ENCODE data around the gene LRCH2. TPM values are rescaled to one million over a fixed set of nuclear protein-coding genes. Genes with fewer than 3 reads are reported as not detected.

The LRCH2 gene
- total and polyA plus RNA-seq, 4 donors, result 1.1 to 15.1 (median 2.9) TPM

- H3K27me3 ChIP-seq (ENCODE audit: control insufficient read depth in 3 of 3, insufficient read depth in 3 of 3, low read length in 2 of 3), result peaks cover 0 to 28% (median 7%) of the 10 kb centered on the region in 3 donors
- H3K27ac ChIP-seq (ENCODE audit: low read depth in 1 of 2, low read length in 1 of 2), result no peak overlapping the region
- DNase-seq (no peak), ATAC-seq (ENCODE audit: insufficient read depth, low FRiP score) (no peak)
- H3K9me3 ChIP-seq (ENCODE audit: control insufficient read depth in 4 of 4, insufficient read depth in 3 of 4, low read length in 3 of 4), result no peaks in the 10 kb centered on the region
- no peak overlapping the region for H3K4me3 ChIP-seq
- TF ChIP-seq, protein P1, sequence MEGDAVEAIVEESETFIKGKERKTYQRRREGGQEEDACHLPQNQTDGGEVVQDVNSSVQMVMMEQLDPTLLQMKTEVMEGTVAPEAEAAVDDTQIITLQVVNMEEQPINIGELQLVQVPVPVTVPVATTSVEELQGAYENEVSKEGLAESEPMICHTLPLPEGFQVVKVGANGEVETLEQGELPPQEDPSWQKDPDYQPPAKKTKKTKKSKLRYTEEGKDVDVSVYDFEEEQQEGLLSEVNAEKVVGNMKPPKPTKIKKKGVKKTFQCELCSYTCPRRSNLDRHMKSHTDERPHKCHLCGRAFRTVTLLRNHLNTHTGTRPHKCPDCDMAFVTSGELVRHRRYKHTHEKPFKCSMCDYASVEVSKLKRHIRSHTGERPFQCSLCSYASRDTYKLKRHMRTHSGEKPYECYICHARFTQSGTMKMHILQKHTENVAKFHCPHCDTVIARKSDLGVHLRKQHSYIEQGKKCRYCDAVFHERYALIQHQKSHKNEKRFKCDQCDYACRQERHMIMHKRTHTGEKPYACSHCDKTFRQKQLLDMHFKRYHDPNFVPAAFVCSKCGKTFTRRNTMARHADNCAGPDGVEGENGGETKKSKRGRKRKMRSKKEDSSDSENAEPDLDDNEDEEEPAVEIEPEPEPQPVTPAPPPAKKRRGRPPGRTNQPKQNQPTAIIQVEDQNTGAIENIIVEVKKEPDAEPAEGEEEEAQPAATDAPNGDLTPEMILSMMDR (IDR thresholded peaks at IDR 0.05; ENCODE audit: control extremely low read depth, extremely low read depth), result no peak
- no peaks in the 10 kb centered on the region for H3K4me1 ChIP-seq (ENCODE audit: control insufficient read depth in 5 of 5, insufficient read depth in 5 of 5, low read length in 5 of 5)
- 60 to 90% methylated on average over 2 of the region's 2 CpGs for WGBS, 2 donors
- no peak overlapping the region for H3K9ac ChIP-seq (ENCODE audit: insufficient read depth in 1 of 2, low read length in 2 of 2)
- H3K36me3 ChIP-seq (ENCODE audit: control insufficient read depth in 4 of 4, insufficient read depth in 4 of 4, low read length in 4 of 4), result no peaks in the 10 kb centered on the region
Measured at GRCh38 chrX:115251458-115252233, 17.8 kb upstream of the LRCH2 start.

DNA sequence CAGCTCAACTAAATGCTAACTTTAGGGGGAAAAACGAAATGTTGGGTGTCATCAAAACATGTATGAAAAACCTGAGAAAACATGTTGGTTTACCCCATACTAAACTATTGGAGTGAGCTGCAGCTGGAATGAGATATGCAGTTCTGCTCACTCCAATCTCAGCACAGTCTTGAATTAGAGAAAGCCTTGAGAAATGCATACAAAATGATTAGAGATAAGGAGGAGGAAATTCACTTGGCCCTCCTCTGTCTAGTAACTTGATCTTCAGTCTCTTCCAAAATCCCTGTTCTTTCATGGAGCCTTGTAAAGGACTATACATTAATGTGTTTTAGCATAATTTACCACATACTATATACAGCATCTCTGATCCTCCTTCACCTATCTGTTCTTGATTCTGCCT is 3.2 kb upstream of the LRCH2 start:
- no peak overlapping the region for H3K9ac ChIP-seq (ENCODE audit: insufficient read depth in 1 of 2, low read length in 2 of 2)
- TF ChIP-seq, protein P1 (IDR thresholded peaks at IDR 0.05; ENCODE audit: control extremely low read depth, extremely low read depth), result no peak
- H3K27ac ChIP-seq (ENCODE audit: low read depth in 1 of 2, low read length in 1 of 2), result no peak overlapping the region
- H3K36me3 ChIP-seq (ENCODE audit: control insufficient read depth in 4 of 4, insufficient read depth in 4 of 4, low read length in 4 of 4), result no peaks in the 10 kb centered on the region
- DNase-seq (peak in 1 of 3 donors; percentile 29), ATAC-seq (ENCODE audit: insufficient read depth, low FRiP score) (no peak)
- H3K4me1 ChIP-seq (ENCODE audit: control insufficient read depth in 5 of 5, insufficient read depth in 5 of 5, low read length in 5 of 5), result peaks cover 0 to 10% (median 0%) of the 10 kb centered on the region in 5 donors
- 32 to 70% methylated on average over 1 of the region's 1 CpG for WGBS, 2 donors
- no peaks in the 10 kb centered on the region for H3K9me3 ChIP-seq (ENCODE audit: control insufficient read depth in 4 of 4, insufficient read depth in 3 of 4, low read length in 3 of 4)
- peaks cover 0 to 32% (median 29%) of the 10 kb centered on the region in 3 donors for H3K27me3 ChIP-seq (ENCODE audit: control insufficient read depth in 3 of 3, insufficient read depth in 3 of 3, low read length in 2 of 3)
- no peak overlapping the region for H3K4me3 ChIP-seq

DNA sequence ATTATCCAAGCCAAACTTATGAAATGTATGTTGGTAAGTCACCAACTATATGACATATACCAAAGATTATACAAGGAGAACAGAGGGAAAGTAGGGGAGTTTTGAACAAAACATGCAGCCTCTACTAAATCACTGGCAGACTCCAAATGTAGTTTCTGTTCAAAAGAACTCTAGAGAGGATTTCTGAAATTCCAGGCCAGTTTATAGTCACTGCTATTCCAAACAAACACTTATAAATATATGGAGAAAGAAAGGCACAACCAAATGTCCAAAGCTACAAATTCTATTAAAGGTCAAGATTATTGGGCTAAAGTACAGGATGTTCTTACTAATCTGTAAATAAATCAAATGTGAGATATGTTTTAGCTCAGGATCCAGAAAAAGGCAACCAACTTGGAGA is 2.7 kb upstream of the LRCH2 start:
- TF ChIP-seq, protein P1 (IDR thresholded peaks at IDR 0.05; ENCODE audit: control extremely low read depth, extremely low read depth), result no peak
- Histone ChIP-seq H3K27ac (ENCODE audit: low read depth in 1 of 2, low read length in 1 of 2) (no peak overlapping the region), H3K27me3 (ENCODE audit: control insufficient read depth in 3 of 3, insufficient read depth in 3 of 3, low read length in 2 of 3) (peaks cover 0 to 35% (median 34%) of the 10 kb centered on the region in 3 donors), H3K36me3 (ENCODE audit: control insufficient read depth in 4 of 4, insufficient read depth in 4 of 4, low read length in 4 of 4) (no peaks in the 10 kb centered on the region), H3K9ac (ENCODE audit: insufficient read depth in 1 of 2, low read length in 2 of 2) (no peak overlapping the region), H3K4me1 (ENCODE audit: control insufficient read depth in 5 of 5, insufficient read depth in 5 of 5, low read length in 5 of 5) (peaks cover 0 to 14% (median 0%) of the 10 kb centered on the region in 5 donors), H3K9me3 (ENCODE audit: control insufficient read depth in 4 of 4, insufficient read depth in 3 of 4, low read length in 3 of 4) (no peaks in the 10 kb centered on the region), H3K4me3 (no peak overlapping the region)
- no peak for ATAC-seq (ENCODE audit: insufficient read depth, low FRiP score)
- DNase-seq, result peak in 1 of 3 donors; percentile 9

All from lung (tissue), 12 donors.